GM18861 (cell line): ENCODE results near the gene ZDHHC14.
"Not testable (repeated sequence)": the region's sequence is repeated elsewhere in the genome, so short reads cannot be mapped to it uniquely, and the experiment has no call there.

Source experiments
- ATAC-seq: cut with Tn5 transposase; IDR thresholded peaks from one replicate; pipeline ENCODE4 v1.9.1; 2021; ENCODE audit not compliant: unreplicated experiment

The ZDHHC14 gene

DNA sequence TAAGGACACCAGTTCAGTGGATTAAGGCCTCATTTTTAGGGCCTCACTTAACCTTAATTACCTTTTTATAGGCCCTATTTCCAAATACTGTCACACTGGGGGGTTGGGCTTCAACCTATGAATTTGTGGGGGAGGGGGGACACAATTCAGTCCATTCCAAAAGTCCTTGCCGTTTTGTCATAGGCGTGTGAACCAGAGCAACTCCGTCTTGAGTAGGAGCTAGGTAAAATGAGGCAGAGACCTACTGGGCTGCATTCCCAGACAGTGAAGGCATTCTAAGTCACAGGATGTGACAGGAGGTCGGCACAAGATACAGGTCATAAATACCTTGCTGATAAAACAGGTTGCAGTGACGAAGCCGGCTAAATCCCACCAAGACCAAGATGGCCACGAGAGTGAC lies 328.6 kb downstream of the ZDHHC14 start:
- no peak for ATAC-seq

DNA sequence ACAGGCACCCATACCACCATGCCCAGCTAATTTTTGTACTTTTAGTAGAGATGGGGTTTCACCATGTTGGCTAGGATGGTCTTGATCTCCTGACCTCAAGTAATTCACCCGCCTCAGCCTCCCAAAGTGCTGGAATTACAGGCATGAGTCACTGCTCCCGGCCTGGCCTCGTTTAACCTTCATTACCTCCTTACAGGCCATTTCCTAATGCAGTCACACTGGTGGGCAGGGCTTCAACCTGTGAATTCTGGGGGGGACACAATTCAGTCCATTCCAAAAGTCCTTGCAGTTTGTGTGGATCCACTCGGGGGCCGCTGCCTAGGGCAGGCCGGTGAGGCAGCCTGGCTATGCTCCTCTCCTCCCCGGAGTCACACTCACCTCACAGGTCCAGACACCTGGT lies 329.6 kb downstream of the ZDHHC14 start:
- no peak for ATAC-seq

DNA sequence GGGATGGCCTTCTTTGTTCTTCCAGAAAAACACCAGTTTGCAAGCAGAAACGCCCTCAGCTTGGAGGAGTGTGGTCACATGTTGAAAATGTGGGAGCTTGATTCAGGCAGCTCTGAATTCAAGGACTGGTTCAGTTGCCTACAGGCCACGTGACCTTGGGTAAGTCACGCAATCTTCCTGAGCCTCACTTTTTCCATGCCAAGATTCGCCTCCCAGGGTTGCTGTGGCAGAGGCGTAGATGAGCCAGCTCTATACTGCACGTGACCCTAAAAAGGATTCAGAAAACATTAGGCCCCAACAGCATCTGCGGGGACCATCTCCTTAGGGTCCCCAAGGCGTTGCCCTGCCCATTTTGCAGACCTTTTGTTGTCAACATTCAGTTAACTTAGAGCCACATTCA lies 330.1 kb downstream of the ZDHHC14 start:
- ATAC-seq, result no peak

DNA sequence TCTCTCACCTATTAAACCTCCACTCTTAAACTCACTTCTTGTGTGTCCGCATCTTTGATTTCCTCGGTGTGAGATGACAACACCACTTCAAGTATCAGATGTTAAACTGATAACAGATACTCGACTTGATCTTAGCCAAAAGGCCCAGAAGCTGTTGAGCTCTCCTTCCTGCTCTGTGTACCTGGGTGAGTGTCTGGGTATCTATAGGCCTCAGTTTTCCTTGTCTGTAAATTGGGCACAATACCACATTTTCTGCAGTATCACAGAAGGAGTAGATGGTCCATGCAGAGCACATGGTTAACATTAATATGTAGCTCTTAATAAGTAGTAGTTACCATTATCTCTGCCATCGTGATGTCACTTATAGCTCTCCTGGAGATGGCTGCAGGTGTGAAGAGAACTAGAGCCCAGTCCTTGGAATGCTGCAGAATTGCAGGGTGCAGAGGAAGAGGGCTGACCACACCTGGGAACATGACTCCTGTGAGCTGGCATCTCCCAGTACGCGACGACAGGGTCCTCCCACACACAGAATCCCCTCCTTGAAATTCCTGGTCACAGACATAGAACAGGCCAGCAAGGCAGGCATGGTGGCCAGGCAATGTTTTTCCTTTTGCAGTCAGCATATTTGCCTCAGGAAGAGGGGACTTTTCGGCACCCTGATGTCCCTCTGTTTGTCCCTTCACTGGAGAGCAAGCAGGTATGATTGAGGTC lies 331.8 kb downstream of the ZDHHC14 start:
- ATAC-seq, result no peak

DNA sequence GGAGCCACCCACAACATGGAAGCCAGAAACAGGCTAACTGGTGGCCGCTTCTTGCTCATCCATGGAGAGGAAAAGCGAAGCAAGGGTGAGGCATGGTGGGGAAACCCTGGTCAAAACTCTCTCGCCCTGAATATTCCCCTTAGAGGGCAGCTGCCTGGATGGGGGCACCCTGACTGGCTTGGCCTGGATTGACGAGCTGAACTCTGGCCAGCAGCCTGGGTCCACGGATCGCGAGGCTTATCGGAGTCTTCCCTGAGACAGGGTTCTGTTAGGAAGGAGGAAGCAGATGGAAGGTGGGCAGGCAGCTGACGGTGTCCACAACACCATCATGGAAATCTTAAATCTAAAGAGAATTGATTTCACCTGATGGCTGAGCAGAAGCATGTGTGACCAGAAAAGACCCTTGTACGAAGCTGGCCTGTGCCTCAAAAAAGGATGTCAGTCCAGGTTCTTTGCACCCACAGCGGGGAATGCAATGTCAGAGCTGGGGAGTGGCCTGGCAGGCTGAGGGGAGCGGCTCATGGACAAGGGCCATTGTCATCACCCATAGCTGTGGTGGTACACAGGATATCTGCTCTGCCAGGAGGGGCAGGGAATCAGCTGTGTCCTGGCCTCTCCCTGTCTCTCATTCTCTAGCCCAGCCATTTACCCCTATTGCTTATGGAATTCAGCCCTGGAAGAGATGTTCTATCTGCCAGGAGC lies 332.6 kb downstream of the ZDHHC14 start:
- no peak for ATAC-seq

DNA sequence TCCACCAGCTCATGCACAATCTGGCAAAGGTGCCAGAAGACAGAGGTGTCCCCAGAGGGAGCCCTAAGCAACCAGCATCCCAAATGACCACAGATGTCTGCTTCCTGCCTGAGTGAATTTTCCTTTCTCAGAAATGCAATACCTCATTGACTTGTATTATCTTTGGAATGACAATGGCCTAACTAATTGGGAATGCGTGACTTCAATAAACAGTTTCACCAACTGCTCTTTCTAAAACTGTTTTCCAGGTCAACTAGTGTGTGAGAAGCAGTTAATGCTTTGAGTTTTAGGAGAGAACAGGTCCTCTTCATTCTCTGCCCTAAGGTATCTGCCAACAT lies 333.1 kb downstream of the ZDHHC14 start:
- no peak for ATAC-seq

DNA sequence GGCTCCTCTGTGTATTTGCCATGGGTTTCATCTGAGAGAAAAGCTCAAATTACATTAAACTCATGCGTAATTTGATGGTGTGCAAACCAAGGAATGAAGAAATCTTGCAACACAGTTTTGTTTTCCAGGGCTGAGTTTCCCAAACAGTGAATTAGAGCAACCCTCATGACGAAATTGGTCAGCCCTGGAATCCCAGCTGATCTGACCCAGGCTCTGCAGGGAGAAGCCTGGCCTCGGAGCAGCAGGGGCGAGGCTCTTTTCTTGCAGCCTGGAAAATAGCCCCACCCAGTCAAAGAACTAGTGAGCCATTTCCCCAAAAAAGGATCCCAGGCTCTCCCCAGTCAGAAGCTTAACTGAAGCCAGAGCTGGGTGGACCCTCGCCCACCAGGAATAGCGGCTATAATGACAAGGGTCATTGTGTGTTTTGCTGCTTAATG lies 334.8 kb downstream of the ZDHHC14 start:
- ATAC-seq, result no peak

DNA sequence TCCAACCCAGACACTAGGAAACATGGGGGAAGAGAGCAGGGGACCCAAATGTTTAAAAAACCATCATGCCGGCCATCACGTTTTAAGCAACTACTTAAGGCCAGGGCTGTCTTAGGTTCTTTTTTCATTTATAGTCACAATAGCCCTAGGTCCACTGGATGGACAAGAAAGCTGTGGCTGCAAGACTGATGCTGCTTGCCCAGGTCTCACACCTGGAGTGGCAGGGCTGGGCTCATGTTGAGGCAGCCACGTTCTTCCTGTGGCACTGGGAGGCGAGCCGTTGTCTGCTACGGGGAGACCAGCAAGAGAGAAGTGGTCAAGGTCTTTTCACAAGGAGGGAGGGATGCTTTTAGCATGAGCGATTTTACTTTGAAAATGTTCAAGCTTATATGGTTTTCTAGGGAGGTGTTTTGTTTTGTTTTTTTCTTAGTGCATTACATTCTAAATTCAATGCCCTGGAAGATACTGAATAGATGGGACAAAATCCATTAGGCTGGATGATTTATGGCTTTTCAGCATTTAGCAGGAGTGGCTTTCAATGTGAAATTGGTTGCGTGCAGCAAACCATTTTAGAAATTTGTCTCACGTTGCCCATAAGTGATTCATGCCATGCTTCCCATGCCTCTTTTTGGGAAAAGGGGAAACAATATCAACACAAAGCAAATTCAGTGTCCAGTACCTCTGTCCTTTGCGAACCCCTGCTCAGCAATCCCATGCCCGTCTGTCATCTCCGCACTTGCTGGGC lies 335.4 kb downstream of the ZDHHC14 start:
- no peak for ATAC-seq

DNA sequence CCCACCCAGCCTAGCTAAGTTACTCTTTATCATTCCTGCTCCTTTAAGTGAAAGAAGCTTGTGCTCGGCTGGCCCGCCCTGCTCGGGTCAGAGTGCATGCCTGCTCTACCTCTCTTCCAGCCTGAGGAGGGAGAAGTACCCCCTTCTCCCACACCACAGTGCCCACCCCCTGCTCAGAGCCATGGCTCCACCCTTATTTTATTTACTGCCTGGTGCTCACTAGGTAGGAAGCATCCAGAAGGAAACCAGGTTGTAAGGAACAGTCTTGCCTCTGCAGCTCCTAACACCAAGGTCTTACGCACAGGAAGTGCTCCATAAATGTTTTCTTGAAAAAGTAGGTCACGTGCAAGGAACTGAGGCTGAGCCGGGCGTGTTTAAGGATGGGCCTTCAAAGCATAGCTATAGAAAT lies 336.4 kb downstream of the ZDHHC14 start:
- no peak for ATAC-seq

DNA sequence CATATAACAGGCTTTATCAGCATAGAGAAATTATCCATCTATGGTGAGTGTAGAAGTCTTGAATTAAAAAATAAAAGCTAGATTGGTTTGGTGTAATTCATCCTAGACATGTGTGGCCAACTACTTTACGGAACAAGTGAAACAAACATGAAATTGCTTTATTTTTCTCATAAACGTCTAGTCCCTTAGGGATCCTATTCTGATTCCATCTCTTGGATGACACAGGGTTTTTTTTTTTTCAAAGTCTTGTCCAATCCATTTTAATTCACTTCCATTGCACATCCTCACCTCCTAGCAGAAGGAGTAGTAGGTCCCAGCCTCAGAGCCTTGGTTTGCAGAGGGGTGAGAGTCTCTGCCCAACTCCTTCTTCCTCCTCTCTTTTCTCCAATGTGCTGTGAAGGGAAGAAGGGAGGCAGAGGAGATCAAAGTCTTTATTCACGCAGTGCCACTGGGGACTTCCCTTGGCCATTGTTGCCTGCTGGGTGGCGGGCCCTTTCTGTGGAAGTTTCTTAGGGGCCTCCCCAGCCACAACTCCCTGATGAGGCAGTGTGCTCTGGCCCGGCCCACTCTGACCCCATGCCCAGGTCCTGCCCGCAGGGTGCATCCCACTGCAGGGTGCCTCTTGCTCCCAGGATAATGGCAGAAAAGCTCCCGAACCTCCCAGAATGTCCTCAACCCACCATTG lies 337.7 kb downstream of the ZDHHC14 start:
- ATAC-seq, result no peak

DNA sequence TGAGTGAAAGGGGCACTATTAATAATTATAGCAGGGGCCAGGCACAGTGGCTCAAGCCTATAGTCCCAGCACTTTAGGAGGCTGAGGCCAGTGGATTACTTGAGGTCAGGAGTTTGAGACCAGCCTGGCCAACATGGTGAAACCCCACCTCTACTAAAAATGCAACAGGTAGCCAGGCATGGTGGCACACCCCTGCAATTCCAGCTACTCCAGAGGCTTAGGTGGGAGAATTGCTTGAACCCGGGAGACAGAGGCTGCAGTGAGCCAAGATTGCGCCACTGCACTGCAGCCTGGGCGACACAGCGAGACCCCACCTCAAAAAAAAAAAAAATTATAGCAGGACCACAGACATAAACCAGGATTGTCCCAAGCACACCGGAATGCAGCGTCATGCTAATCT lies 340.0 kb downstream of the ZDHHC14 start:
- not testable (repeated sequence) for ATAC-seq

DNA sequence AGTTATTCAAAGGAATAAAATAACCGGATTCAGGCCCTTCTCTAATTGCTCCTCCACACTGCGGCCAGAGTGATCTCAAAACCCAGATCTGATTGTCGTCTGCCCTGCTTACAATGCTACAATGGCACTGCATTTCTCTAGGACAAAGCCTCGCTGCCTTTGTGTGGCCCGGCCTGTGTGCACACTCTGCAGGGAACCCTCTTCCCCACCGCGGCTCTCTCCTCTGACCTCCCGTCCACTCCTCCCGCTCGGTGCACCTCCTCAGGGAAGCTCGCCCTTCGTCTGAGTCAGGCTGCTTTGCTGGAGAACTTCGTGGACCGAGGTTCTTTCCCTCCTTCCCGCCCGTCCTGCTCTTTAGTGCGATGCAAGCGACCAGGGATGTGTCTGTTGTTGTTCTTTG lies 340.4 kb downstream of the ZDHHC14 start:
- no peak for ATAC-seq

DNA sequence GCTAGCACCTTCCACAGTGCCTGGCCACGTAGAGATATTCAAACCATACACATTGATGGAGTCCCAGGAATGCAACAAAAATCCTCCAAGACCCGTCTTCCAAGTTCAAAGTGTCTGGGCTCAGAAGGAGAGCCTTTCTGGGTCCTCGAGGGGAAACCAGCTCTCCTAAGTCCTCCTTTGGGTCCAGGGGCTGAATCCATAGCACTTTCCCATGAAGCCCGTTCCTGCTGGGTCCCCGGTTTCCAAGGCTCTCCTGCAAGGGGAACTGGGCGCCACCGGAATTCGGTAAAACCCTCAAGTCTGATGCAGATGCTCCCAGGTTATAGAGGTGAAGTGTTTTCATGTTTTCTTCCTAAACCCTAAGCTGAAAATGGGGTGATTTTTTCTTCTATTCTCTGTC lies 340.8 kb downstream of the ZDHHC14 start:
- ATAC-seq, result no peak

DNA sequence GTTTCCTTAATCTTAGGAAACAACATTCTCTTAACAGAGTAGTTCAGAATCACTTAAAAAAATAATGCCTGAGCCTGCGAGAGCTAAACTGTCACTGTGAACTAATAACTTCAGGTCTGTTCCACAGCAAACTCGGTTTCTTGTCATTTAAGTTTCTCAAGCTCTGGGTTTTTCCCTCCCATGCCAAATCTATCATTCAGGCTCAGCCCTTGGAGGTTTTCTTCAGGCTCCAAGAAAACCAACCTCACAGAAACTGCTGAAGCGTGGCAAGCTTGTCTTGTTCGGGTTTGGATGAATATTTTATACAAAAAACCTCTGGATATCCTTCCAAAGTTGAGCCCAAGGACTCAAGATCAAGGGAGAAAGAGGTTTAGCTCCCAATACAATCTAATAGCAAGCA lies 342.4 kb downstream of the ZDHHC14 start:
- ATAC-seq, result no peak

DNA sequence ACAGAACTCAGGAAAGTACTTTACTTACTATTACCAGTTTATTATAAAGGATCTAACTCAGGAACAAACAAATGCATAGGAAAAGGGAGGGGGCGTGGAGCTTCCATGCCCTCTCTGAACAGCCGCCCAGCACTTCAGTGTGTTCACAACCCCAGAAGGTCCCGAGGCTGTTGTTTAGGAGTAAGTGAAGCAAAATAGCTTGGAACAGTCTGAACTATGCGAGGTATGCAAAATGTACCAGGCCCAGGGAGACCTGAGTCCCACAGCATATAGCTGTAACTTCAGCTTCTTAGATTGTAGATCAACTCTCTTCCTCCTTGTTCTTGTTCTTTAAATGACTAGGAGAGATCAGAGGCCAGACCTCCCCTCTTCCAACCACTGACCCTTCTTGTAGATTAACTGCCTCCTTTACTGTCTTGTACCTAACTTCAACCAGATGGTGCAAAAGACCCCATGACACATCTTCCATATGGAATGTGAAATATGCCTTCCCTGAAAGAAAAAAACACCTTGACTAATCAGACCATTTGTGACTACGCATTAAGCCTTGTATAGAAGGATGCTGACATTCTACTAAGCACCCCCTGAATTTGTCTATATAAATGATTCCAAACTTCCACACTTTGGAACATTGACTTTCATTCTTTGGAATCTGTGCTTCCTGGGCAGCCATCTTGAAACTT lies 343.3 kb downstream of the ZDHHC14 start:
- no peak for ATAC-seq

DNA sequence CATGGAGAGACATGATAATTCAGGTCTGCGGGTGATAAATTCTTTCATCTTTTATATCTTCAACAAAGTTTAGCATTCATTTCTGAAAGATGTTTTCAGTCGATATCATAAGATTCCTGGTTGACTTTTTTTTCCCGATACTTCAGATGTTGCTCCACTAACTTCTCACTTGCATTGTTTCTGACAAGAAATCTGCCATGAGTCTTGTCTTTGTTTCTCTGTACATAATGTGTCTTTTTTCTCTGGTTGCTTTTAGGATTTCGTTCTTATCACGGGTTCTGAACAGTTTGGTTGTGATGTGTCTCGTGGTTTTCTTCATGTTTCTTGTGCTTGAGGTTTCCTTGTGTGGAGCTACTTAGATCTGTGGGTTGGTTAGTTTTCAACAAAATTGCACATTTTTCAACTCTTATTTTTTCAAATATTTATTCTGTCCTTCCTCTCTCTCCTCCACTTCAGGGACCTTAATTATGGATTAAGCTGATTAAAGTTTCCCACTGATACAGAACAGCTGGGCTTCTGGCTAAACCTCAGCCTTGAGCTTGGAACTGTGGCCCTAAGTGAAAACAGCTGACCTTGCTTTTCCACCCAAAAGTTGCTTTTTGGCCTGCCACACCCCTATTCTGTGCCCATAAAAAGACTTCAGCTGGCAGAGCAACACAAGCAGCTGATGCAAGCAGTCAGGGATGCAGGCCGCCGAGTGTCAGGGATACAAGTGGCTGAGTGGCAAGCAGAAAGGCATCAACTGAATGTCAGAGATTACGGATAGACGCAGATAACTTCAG lies 344.2 kb downstream of the ZDHHC14 start:
- no peak for ATAC-seq

DNA sequence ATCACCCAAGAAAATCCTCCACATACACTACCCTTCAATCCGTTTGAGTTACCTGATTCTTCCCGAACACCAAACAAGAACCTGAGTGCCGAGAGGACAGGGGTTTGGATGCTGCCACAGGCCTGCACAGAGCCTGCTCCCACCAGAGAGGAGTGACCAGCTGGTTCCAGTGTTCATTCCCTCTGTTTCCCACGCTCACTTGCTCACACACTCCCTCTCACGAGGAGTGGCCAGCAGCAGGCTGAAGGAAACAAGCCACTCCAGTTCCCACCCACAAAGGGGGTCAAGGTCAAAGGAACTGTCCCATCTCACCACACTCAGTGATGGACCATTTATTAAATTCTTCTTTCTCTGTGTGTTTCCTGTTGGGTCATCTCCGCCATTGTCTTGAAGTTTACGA lies 344.8 kb downstream of the ZDHHC14 start:
- no peak for ATAC-seq

DNA sequence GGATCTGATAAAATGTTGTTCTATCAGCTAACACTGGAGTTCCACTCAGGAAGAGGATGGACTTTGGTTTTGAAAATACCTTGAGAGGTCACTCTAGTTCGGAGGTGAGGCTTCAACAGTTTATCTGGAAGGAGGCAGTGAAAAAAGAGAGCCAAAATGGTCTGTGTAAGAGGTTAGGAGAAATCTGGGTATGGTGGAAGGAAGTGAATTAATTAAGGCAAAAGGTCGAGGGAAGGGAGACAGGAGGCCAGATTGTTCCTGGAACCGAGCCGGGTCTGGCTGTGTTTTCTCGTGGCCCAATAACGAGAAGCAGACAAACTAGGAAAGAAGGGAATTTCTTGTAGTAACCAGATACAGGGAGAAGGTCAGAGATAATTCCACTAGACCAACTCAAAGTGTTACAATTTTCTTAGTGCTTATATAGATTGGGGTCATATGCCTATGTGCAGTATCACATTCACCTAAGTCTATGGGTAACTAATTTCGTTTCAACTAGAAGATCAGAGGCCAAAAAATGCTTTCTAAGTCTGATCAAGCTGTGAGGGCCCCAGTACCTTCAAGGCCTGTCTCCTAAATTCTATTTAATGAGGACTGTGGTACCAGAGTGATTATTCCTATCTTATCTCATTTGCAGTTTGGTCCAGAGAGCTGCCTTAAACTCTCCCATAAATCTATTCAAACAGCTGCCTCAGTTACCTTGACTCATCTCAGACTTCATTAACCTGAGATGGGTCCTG lies 346.1 kb downstream of the ZDHHC14 start:
- ATAC-seq, result no peak
